Activated T-cell treated with anti-CD3 and anti-CD28 coated beads, Interleukin-2, amount 50 U/mL, for 72 hours (primary cell): ENCODE results near the gene B3GAT3. TPM values are rescaled to one million over a fixed set of nuclear protein-coding genes. Genes with fewer than 3 reads are reported as not detected.
"Not testable (repeated sequence)": the region's sequence is repeated elsewhere in the genome, so short reads cannot be mapped to it uniquely, and the experiment has no call there.

Experiments
- ATAC-seq, 2 donors: fragments of 150-1000 bp; cut with Tn5 transposase; replicated peaks in 1 of 2; 2 replicates each; pipeline ENCODE4 v1.10.0; 2021; ENCODE audit warnings: moderate library complexity in 2 of 2, mild to moderate bottlenecking in 1 of 2
- DNase-seq, 2 donors: peaks; one replicate each; pipeline ENCODE4 v3.0.0; 2021 to 2022; ENCODE audit warnings: mixed read lengths in 1 of 2
- H3K27ac Mint-ChIP-seq: one replicate; pipeline ENCODE4 v1.8.0; 2022; ENCODE audit warnings: mild to moderate bottlenecking, moderate library complexity, mixed read lengths
- H3K27me3 Mint-ChIP-seq: one replicate; pipeline ENCODE4 v1.8.0; 2022; ENCODE audit warnings: low read depth, mixed read lengths
- H3K36me3 Mint-ChIP-seq, 2 donors: one replicate each; pipeline ENCODE4 v1.8.0; 2022; ENCODE audit warnings: mixed read lengths in 2 of 2, mild to moderate bottlenecking in 1 of 2; ENCODE audit not compliant: insufficient read depth in 2 of 2
- H3K4me1 Mint-ChIP-seq: one replicate; pipeline ENCODE4 v1.8.0; 2022; ENCODE audit warnings: low read depth, mixed read lengths
- H3K4me3 Mint-ChIP-seq, 2 donors: one replicate each; pipeline ENCODE4 v1.8.0; 2022; ENCODE audit warnings: mild to moderate bottlenecking in 2 of 2, mixed read lengths in 2 of 2, moderate library complexity in 2 of 2
- H3K9me3 Mint-ChIP-seq, 2 donors: one replicate each; pipeline ENCODE4 v1.8.0; 2022; ENCODE audit warnings: mixed read lengths in 2 of 2
- total RNA-seq, 2 donors: library from RNA; stranded (reverse); gene quantifications; one replicate each; pipeline ENCODE4 v1.2.3, GENCODE V29; 2022

Gene B3GAT3
- total RNA-seq, 2 donors from 2014 or later = 72.2 to 79.9 TPM

DNA sequence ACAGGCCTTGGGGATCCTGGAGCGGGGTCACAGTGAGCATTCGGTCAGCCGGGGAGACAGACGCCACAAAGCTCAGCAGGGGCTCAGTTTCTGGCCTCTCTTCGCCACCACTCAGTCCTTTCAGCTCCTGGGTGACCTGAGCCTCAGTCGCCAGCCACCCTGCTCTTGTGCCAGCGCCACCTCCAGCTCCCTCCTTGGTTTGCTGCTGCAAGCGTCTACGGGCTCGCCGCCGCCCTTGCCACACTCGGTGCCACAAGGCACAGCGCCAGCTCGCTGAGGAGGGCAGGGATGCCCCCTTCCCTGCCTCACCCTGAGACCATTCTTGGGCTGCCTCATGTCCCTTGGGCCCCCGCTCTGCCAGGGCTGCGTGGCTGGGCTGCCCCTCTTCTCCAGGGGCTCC is 46.6 kb downstream of the B3GAT3 start:
- Mint-ChIP-seq H3K27me3 (no peaks in the 10 kb centered on the region), H3K36me3 (peaks cover 23 to 44% of the 10 kb centered on the region in 2 donors), H3K4me1 (peaks cover 44% of the 10 kb centered on the region), H3K4me3 (peak overlapping the region; percentile 92 to 100), H3K27ac (peak overlapping the region; percentile 77), H3K9me3 (no peaks in the 10 kb centered on the region)
- ATAC-seq = no peak
- no peak for DNase-seq

DNA sequence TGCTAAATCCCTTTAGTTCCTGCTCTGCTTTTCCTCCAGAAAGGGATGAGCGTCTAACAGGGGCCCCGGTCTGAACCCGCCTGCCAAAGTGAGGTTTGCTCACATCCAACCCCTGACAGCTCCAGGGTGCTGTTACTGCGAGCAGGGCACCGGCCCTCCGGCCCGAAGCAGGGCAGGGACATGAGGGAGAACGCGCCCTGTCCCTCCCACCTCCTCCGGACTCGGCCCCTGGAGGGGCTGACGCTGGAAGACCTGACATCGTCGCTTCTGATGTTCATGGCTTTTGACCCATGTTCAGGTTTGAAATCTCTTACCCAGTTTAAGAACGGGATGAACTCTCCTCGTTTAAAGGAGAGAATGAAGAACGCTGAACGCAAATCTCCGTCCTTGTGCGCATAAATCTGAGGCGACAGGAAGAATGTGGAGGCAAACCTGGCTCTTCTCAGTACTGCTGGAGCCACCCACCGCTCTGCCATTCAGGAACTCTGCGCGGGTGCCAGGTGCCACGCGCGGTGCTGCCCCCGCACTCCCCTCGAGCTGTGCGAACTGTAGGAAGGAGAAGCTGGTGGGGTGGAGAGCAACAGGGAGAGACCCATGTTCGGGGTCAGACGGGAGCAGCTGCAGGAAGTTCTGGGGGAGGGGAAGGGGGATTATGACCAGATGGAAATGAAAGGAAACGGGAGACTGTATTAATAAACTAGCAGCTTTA is 47.3 kb downstream of the B3GAT3 start:
- H3K4me1 Mint-ChIP-seq = peaks cover 51% of the 10 kb centered on the region
- peak overlapping the region; percentile 92 to 100 for H3K4me3 Mint-ChIP-seq
- peak overlapping the region; percentile 99 for H3K27ac Mint-ChIP-seq
- H3K27me3 Mint-ChIP-seq = no peaks in the 10 kb centered on the region
- no peaks in the 10 kb centered on the region for H3K9me3 Mint-ChIP-seq
- DNase-seq = peak; percentile 26 to 34
- ATAC-seq = peak; percentile 18 to 30
- H3K36me3 Mint-ChIP-seq = peaks cover 24 to 47% of the 10 kb centered on the region in 2 donors

DNA sequence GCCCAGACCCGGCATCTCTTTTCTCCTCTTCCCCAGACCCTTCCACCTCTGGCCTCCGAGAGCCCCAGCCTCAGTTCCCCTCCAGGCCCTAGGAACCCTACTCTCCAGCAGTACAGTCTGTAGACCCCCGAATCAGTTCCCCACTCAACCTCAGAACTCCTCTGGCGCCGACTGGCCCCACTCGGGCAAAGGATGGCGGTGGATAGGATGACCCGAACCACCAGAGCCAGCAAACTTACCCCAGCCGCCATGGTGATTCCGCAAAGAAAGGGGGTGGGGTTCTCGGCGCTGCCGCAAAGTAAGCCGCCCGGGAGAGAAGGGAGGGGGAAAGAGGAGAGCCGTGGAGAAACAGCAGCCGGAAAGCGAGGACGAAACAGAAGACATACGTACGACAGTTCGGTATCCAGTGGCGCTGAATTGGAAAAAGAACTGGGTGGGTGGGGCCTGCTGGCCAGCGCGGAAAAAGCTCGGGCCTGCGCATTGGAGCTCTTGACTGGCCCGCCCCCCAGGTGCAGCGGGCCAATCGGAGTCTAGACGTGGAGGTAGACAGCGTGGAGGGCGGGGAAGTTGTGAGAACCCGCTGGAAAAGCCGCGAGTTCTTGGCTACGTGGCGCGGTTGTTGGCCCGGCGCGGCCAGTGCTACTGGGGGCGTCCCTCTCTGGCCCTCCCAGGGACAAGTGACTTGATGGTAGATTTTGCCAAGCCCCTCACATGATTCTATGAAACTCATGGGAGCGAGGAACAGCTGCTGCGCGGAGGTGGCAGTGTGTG is 48.0 kb downstream of the B3GAT3 start, which contains the start of gene EEF1G:
EEF1G (minus strand) TSS at position 300 of the 771 bp plus-strand sequence; CDS start at position 251, 49 bp downstream.
- peak; percentile 98 to 99 for DNase-seq
- peak within 1 kb of the TSS; percentile 92 to 100 for H3K4me3 Mint-ChIP-seq
- H3K27ac Mint-ChIP-seq = peak within 1 kb of the TSS; percentile 99
- H3K9me3 Mint-ChIP-seq = no peaks in the 10 kb centered on the region
- ATAC-seq = peak; percentile 94 to 96
- H3K36me3 Mint-ChIP-seq = peaks cover 24 to 52% of the 10 kb centered on the region in 2 donors
- peaks cover 57% of the 10 kb centered on the region for H3K4me1 Mint-ChIP-seq
- H3K27me3 Mint-ChIP-seq = no peaks in the 10 kb centered on the region

DNA sequence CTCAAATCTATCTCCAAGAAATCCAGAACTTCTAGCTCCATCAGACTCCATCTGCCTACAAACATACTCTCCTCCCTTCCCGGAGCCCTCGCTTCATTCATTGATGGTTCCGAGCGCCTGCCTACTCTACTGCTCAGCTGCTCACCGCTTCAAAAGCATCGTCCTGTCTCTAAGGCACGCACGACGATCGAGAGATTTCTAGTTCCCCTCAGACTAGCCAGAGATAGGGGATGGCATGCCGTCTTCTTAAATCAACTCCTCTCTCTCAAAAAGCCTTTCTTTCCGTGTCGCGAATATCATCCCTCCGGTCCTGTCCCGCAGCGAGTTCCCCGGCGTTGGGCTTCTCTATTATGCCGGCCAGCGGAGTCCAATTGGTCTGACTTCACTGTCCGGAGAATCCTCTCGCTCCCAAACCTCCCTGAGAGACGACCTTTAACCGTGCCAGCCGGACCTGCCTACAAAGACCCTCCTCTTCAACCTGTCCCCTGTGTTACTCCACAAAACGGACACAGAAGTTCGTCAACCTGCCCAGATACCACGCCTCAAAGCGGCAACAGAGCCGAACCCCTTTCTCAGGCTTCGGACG is 48.7 kb downstream of the B3GAT3 start:
- H3K9me3 Mint-ChIP-seq = no peaks in the 10 kb centered on the region

DNA sequence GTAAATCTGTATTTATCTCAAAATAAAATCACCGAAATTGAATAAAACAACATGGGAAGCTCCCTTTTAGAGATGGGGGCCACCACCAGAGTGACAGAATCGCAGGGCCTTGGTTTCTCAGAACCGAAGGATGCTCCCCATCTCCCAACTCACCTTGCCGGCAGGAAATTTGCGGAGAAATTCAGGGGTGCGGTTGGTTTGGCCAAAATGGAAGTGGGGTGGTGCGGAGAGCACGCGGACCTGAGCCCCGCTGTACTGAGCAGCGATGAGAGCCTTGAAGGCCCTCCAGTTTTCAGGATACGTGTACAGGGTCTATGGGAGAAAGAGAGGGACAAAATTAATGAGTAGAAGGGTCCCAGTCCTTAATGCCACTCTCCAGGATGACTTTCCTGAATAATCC is 49.4 kb downstream of the B3GAT3 start:
- ATAC-seq (no peak), DNase-seq (no peak)
- no peaks in the 10 kb centered on the region for H3K9me3 Mint-ChIP-seq
- peak overlapping the region; percentile 99 for H3K27ac Mint-ChIP-seq
- peaks cover 25 to 52% of the 10 kb centered on the region in 2 donors for H3K36me3 Mint-ChIP-seq
- H3K4me3 Mint-ChIP-seq = peak overlapping the region; percentile 92 to 100
- H3K4me1 Mint-ChIP-seq = peaks cover 67% of the 10 kb centered on the region
- H3K27me3 Mint-ChIP-seq = no peaks in the 10 kb centered on the region

More for the DNA sequence above, 48.7 kb downstream of the B3GAT3 start:
- DNase-seq = peak in 1 of 2 donors; percentile 28
- Mint-ChIP-seq H3K27me3 (no peaks in the 10 kb centered on the region), H3K36me3 (peaks cover 24 to 55% of the 10 kb centered on the region in 2 donors), H3K27ac (peak overlapping the region; percentile 99), H3K4me1 (peaks cover 63% of the 10 kb centered on the region), H3K4me3 (peak overlapping the region; percentile 92 to 100)
- ATAC-seq = no peak

DNA sequence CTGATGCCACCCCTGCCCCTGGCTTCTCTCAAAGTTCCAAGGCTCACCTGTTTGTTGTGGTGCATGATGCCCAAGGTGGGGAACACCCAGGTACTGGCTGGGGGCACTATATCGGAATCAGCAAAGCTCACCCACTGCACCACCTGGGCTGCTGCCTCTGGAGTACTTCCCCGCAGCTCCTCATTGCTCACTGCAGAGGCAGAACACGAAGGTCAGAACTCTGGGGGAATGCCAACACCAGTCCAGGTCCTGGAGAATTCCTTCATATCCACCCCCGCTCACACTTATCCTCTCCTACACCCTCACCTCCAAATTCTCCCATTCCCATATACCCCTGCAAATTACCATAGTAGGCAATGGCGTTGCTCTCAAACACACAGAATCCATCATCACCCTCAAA is 50.3 kb downstream of the B3GAT3 start:
- H3K27me3 Mint-ChIP-seq, DNase-seq, H3K9me3 Mint-ChIP-seq, ATAC-seq: not testable (repeated sequence)
- Mint-ChIP-seq H3K4me1 (peaks cover 76% of the 10 kb centered on the region), H3K4me3 (peak overlapping the region; percentile 92 to 100), H3K36me3 (peaks cover 28 to 59% of the 10 kb centered on the region in 2 donors), H3K27ac (peak overlapping the region; percentile 99)

DNA sequence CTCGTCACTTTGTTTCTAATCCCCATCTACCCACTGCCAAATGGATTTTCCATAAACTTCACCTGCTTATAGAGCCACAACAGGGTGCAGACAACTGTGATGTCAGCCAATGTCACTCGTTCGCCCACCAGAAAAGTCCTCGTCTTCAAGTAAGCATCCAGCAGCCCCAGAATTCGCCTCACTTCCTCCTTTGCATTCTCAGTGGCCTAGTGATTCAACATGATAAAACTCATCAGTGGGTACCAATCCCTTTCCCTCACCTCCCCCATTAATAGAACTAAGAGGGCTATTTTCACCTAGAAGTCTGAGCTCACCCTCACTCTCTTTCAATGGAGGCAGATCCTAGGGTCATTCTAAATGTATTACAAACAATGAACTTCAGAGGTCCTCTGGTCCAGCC is 50.9 kb downstream of the B3GAT3 start:
- H3K27me3 Mint-ChIP-seq, DNase-seq, ATAC-seq, H3K9me3 Mint-ChIP-seq: not testable (repeated sequence)
- Mint-ChIP-seq H3K4me3 (peak overlapping the region; percentile 92 to 100), H3K36me3 (peaks cover 32 to 65% of the 10 kb centered on the region in 2 donors), H3K27ac (peak overlapping the region; percentile 99), H3K4me1 (peaks cover 82% of the 10 kb centered on the region)

DNA sequence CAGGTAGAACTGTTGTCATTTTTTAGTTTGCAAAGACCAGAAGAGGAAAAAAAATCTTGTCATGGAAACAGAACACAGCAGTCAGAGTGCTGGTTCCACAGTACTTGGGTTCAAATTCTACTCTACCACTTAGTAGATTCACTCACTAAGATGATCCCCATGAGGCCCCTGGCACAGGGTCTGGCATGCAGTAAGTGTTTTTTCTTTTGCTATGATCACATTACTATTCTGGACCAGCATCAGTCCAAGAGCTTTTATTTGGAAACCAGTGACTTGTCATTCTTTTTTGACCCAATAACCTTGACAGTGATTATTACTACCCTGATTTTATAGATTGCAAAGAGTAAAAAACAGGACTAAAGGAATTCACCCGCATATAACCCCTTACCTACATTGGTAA is 52.2 kb downstream of the B3GAT3 start:
- peak overlapping the region; percentile 7 to 22 for H3K4me3 Mint-ChIP-seq
- H3K27me3 Mint-ChIP-seq = no peaks in the 10 kb centered on the region
- no peak for DNase-seq
- ATAC-seq = no peak
- no peaks in the 10 kb centered on the region for H3K9me3 Mint-ChIP-seq
- peak overlapping the region; percentile 45 for H3K27ac Mint-ChIP-seq
- peaks cover 31 to 71% of the 10 kb centered on the region in 2 donors for H3K36me3 Mint-ChIP-seq
- H3K4me1 Mint-ChIP-seq = peaks cover 75% of the 10 kb centered on the region

DNA sequence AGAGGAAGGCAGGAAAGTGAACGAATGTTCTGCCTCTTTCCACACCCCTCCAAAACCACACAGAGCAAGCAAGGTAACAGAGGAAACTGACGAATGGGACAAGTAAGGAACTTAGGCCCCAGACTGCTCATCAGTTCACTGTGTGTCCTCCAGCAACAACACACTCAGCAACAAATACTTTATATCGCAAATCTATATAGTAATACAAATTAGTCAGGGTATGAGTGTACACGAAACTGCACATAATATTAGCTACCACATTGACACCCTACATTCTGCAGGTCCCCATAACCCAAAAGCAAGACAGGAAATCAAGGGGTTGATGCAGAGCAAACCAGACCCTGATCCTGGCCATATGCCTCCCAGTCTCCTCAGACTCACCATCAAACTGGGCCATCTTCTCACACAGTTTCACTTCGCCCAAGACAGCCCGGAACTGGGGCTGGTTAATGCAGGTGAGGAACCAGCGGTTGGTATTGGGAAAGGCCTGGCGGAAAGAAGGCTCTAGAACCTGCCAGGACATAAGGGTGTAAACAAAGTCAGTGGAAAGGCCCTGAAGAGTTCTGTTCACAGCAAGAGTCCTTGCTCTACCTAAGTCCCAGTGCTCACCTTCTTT is 54.7 kb downstream of the B3GAT3 start:
- peak overlapping the region; percentile 17 to 50 for H3K4me3 Mint-ChIP-seq
- H3K27me3 Mint-ChIP-seq = no peaks in the 10 kb centered on the region
- H3K36me3 Mint-ChIP-seq = peaks cover 25 to 53% of the 10 kb centered on the region in 2 donors
- DNase-seq = no peak
- peak overlapping the region; percentile 95 for H3K27ac Mint-ChIP-seq
- H3K4me1 Mint-ChIP-seq = peaks cover 76% of the 10 kb centered on the region
- H3K9me3 Mint-ChIP-seq = no peaks in the 10 kb centered on the region
- peak; percentile 15 to 47 for ATAC-seq

DNA sequence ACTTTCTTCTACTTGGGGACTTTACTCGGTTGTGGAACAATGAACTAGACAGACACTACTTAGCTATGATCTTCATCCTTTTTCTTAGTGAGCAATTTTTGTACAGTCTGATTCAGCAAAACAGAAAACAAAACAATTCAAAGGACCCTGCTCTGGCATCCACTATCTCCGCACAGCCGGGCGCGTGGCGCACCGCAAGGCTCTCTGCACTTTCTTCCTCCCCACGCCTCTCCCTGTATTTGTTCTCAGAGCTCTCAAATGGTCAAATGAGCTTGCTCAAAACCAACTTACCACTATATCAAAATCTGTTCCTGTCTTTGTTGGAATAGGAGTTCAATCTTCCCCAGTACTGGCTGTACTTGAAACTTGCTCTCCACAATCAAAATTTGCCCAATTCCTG is 55.5 kb downstream of the B3GAT3 start:
- Mint-ChIP-seq H3K4me1 (peaks cover 72% of the 10 kb centered on the region), H3K36me3 (peaks cover 20 to 46% of the 10 kb centered on the region in 2 donors), H3K27me3 (no peaks in the 10 kb centered on the region), H3K4me3 (peak overlapping the region in 1 of 2 donors; percentile 9), H3K27ac (peak overlapping the region; percentile 95), H3K9me3 (no peaks in the 10 kb centered on the region)
- no peak for DNase-seq
- ATAC-seq = no peak
